ENCODE data around the gene CP.
"Not testable (repeated sequence)": the region's sequence is repeated elsewhere in the genome, so short reads cannot be mapped to it uniquely, and the experiment has no call there.

The CP gene

GRCh38 chr3:149221783-149222517 lies at the start of gene CP:
CP (minus strand) TSS chr3:149221829; CDS start chr3:149221792, 37 bp downstream.
- DNase-seq (ENCODE audit: low read depth in 2 of 2, low spot score in 1 of 2), result no peak

DNA sequence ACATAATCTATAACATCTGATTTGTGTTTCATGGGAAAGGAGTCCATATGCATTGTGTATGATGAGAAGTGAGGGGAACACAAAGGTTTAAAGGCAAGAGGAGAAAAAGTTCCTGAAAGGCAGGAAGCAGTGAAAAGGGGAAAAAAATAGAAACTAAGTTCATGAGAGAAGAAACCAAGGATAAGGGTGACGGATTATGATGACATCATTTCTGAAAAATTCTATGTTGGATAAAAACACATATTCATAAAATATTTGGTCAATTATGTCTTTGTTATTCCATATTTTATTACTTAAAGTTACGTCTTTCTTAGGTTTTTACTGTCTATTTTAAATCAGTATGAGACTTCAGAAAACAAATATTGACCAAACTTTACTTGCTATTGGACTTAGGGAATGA lies 48.6 kb upstream of the CP start:
- DNase-seq (ENCODE audit: low read depth in 2 of 2, low spot score in 1 of 2), result no peak

GRCh38 chr3:149269687-149270086 lies 48.1 kb upstream of the CP start:
- no peak for DNase-seq (ENCODE audit: low read depth in 2 of 2, low spot score in 1 of 2)

GRCh38 chr3:149267565-149267964 lies 45.9 kb upstream of the CP start:
- DNase-seq (ENCODE audit: low read depth in 2 of 2, low spot score in 1 of 2), result no peak

DNA sequence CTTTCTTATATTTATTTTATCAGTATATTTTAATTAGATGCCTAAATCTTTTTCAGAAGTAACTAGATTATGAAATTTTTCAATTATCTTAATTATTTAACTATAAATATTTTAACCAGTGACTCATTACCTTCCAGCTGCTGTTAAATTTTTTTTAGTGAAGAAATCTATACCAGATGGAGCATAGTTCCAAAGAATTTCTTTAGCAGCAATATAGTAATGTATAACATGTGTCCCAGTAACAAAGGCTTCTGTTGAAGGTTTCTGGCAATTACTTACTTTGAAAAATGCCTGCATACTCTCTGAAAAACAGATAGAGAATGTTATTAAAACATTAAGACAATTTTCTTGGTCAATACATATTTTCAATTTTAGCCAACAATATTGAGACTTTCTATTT lies 45.1 kb upstream of the CP start:
- DNase-seq (ENCODE audit: low read depth in 2 of 2, low spot score in 1 of 2), result no peak

DNA sequence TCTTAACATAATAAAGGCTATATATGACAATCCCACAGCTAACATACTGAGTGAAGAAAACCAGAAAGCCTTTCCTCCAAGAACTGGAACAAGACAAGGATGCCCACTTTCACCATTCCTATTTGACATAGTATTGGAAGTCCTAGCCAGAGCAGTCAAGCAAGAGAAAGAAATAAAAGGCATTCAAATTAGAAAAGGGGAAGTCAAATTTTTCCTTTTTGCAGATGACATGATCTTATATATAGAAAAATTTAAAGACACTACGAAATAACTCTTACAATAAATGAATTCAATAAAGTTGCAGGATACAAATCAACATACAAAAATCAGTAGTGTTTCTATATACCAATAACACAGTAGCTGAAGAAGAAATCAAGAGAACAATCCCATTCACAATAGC lies 42.2 kb upstream of the CP start:
- no peak for DNase-seq (ENCODE audit: low read depth in 2 of 2, low spot score in 1 of 2)

GRCh38 chr3:149258714-149259113 lies 37.1 kb upstream of the CP start:
- DNase-seq (ENCODE audit: low read depth in 2 of 2, low spot score in 1 of 2), result no peak

DNA sequence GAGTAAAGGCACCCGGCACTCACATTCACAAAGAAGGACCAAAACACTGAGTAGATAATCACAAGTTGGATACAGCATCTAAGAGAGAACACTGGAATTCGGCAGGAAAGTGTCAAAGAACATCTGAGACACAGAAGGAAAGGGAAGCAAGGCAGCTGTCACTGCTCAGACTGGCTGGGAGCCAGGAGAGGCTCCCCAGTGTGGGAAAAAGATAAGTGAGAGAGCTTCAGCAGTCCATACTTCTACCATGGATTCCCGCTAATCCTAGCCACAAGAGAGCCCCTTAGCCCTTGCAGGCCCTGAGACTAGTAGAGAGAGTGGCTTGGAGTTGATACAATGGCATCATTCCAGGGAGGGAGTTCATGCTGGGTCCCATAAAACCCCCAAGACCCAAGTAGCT lies 36.7 kb upstream of the CP start:
- DNase-seq (ENCODE audit: low read depth in 2 of 2, low spot score in 1 of 2), result no peak

GRCh38 chr3:149252272-149252671 lies 30.6 kb upstream of the CP start:
- no peak for DNase-seq (ENCODE audit: low read depth in 2 of 2, low spot score in 1 of 2)

GRCh38 chr3:149251186-149251585 lies 29.6 kb upstream of the CP start:
- DNase-seq (ENCODE audit: low read depth in 2 of 2, low spot score in 1 of 2), result no peak

DNA sequence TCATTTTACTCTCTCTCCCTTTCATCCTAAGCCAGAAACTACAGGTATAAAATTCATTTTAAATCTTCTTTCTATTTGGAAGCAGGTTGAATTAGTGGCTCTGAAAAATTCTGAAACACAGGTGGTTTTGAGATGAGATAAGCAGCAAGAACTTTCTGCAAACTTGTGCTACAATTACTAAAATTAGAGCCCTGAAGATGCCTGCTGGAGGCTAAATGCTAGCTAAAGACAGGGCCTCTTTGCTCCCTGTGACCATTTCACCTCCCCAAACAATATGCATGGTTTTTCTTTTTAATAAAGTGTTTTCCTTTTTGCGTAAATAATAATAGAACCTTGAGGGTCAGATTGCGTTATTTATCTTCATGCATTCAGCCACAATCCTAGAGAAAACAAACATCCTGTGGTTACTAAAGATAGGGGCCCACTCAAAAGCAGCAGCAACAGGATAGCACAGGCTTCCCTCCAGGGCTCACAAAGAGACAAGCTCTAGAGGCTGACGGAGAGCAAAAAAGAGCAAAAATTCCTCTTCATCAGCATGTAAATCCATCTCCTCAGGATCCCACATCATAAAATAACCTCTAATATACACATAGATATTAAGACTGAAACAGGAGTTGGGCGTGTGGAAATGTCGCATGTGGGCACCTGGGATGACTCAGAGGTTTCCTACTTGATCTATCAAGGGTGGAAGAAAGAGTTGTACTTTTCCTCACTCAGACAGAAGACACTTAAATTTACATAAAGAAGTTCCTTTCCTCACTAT lies 26.5 kb upstream of the CP start:
- DNase-seq (ENCODE audit: low read depth in 2 of 2, low spot score in 1 of 2), result no peak

DNA sequence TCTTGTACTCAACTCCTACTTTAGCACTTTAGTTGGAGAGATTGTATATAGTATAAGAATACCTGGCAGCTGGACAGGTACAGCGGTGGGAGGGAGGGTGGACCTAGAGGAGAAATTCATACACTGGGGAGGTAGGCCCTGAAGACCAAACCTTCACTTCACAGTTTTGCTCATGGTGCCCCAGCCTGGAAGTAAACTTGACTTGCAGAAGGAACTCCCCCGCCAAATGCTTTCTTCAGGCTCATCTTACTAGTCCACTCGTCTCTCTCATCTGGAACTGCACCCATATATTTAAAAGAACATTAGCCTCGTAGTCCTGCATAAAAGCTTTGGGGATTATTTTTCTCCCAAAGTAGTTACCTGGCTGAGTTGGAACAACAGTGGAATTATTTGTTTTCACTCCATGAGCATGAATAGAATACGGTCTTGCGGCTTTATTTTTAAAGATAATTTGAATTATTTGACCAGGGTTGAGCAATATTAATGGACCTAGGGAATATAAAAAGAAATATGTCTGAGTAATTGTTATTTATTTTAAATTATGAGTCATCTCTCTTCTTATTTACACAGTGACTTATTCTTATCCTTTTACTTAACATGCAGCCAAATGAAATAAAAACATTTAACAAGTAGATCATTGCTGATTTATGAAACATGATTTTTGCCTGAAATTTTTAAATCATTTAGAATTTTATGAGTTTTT lies 25.5 kb upstream of the CP start:
- no peak for DNase-seq (ENCODE audit: low read depth in 2 of 2, low spot score in 1 of 2)

DNA sequence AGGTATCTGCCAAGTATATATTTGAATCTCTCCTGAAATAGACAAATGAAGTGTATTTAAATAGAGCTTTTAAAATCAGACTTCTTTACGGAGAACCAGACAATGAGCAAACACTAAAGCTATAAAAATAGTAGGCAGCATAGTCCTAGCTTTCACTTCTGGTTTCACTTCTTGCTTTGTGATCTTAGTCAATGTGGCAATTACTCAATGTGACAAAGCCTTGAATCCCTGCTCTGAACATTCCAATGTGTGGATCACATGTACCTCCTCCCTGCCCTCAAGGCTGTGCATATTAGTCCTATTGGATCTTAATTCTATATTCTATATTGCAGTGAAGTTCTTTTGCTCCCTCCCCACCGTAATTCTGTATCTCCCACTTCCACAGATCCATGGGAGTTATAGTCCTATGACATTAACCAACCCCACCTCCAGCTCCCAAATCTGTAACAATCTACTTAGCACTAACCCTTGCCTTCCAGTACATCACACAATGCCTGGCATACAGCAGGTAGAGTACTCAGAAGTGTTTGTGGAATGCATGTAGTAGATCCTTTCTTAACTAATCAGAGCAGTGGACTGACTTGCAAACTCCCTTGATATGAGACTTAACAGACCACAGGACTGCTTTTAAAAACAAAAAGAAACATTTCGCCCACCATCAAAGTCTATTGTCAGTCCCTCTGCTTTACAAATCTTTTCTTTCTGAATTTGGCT lies 24.3 kb upstream of the CP start:
- DNase-seq (ENCODE audit: low read depth in 2 of 2, low spot score in 1 of 2), result no peak

GRCh38 chr3:149243540-149243939 lies 21.9 kb upstream of the CP start:
- DNase-seq (ENCODE audit: low read depth in 2 of 2, low spot score in 1 of 2), result no peak

GRCh38 chr3:149239357-149239936 lies 17.8 kb upstream of the CP start:
- DNase-seq (ENCODE audit: low read depth in 2 of 2, low spot score in 1 of 2), result no peak

DNA sequence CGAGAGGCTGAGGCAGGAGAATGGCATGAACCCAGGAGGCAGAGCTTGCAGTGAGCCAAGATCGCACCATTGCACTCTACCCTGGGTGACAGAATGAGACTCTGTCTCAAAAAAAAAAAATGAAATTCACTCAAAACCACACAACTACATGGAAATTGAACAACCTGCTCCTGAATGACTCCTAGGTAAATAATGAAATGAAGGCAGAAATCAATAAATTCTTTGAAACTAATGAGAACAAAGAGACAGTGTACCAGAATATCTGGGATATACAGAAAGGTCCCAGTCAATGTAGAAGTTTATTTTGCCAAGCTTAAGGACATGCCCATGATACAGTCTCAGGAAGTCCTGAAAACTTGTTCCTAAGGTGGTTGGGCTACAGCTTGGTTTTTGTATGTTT lies 16.6 kb upstream of the CP start:
- DNase-seq (ENCODE audit: low read depth in 2 of 2, low spot score in 1 of 2), result not testable (repeated sequence)

- DNase-seq (ENCODE audit: low read depth in 2 of 2, low spot score in 1 of 2), result no peak
These were observed 14.2 kb upstream of the CP start for GRCh38 chr3:149235599-149236424.

DNA sequence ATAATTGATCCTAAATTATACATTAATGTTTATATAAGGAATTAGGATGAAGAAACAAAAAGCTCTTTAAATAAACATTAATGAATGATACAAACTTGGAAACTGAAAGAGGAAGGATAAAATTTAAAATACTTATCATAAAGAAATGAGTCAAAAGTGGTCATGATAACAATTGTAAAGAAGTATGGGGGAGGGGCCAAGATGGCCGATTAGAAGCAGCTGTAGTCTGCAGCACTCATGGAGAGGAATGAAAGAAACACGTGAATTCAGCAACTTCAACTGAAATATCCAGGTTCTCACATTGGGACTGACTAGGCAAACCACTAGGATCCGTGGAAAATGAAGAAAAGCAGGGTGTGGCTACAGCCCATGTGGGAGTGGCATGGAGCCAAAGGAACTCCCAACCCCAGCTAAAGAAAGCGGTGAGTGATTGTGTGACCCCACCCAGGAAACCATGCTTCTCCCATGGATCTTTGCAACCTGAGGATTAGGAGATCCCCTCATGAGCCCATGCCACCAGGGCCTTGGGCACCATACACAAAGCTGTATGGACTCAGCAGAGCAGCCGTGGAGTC lies 13.1 kb upstream of the CP start:
- DNase-seq (ENCODE audit: low read depth in 2 of 2, low spot score in 1 of 2), result no peak

GRCh38 chr3:149233323-149233722 lies 11.7 kb upstream of the CP start:
- DNase-seq (ENCODE audit: low read depth in 2 of 2, low spot score in 1 of 2), result no peak

- DNase-seq (ENCODE audit: low read depth in 2 of 2, low spot score in 1 of 2), result no peak
These were observed 10.2 kb upstream of the CP start for GRCh38 chr3:149231871-149232270.

Measured in stimulated activated CD8-positive, alpha-beta memory T cell treated with anti-CD3 and anti-CD28 coated beads, Interleukin-4, amount 100 ng/mL, for 4 hours (primary cell).